ENCODE results near the gene ZNF468. TPM values are rescaled to one million over a fixed set of nuclear protein-coding genes. Genes with fewer than 3 reads are reported as not detected.
A peak's percentile ranks its signal among the peaks of the same experiment; 100 is the strongest.
"Not testable (repeated sequence)": the region's sequence is repeated elsewhere in the genome, so short reads cannot be mapped to it uniquely, and the experiment has no call there.

The ZNF468 gene
- total RNA-seq, 1 experiment from 2014 or later, result 21.5 TPM

DNA sequence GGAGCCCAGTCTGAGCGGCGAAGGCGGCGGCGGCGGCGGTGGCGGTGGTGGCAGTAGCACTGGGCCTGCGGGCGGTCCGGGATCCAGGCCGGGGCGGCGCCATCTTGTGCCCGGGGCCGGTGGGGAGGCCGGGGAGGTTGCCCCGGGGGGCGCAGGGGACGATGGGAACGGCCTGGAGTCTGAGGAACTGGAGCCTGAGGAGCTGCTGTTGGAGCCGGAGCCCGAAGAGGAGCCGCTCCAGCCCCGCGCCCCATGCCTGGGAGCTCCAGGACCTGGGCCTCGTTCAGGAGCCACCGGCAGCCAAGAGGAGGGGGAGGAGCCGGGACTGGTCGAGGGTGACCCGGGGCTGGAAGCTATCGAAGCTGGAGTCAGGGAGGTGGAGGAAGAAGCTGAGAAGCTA is 47.6 kb downstream of the ZNF468 start:
- Histone ChIP-seq H3K4me1 (ENCODE audit: insufficient read depth, low read length) (no peaks in the 10 kb centered on the region), H3K9me3 (ENCODE audit: low read length) (peaks cover 21% of the 10 kb centered on the region; the same call in 1 of the 2 replicates), H3K4me3 (ENCODE audit: low read length) (no peak overlapping the region; the same call in 1 of the 2 replicates), H2AFZ (ENCODE audit: low read length) (no peak overlapping the region), H3K27ac (ENCODE audit: low read length) (no peak overlapping the region), H3K27me3 (ENCODE audit: low read length) (no peaks in the 10 kb centered on the region), H3F3A (ENCODE audit: low read length, unreplicated experiment) (no peaks in the 10 kb centered on the region), H4K20me1 (ENCODE audit: low read length) (no peaks in the 10 kb centered on the region), H3K36me3 (ENCODE audit: low read depth, low read length) (peaks cover 62% of the 10 kb centered on the region), H3K9ac (ENCODE audit: low read length) (no peak overlapping the region), H3K79me2 (ENCODE audit: low read length) (no peaks in the 10 kb centered on the region), H3K4me2 (ENCODE audit: low read length) (no peak overlapping the region), H3K9me2 (replicated peaks; ENCODE audit: low read length) (no peaks in the 10 kb centered on the region)
- ATAC-seq, result no peak
- TF ChIP-seq EZH2phosphoT487 (IDR thresholded peaks at IDR 0.05; ENCODE audit: borderline replicate concordance, low read length) (no peak), EZH2 (IDR thresholded peaks at IDR 0.05; ENCODE audit: low read length, unreplicated experiment) (no peak), CTCF (conservative IDR thresholded peaks at IDR 0.05; ENCODE audit: low read depth, low read length) (no peak)
- intact Hi-C loops (cut with micrococcal nuclease), result no loop called here
- BruUV-seq (replicated peaks), result no TSS peak
- ChIA-PET POLR2A (ENCODE audit: unreplicated experiment) (no interaction called here), CTCF (no interaction called here)
- DNase-seq, result no peak

DNA sequence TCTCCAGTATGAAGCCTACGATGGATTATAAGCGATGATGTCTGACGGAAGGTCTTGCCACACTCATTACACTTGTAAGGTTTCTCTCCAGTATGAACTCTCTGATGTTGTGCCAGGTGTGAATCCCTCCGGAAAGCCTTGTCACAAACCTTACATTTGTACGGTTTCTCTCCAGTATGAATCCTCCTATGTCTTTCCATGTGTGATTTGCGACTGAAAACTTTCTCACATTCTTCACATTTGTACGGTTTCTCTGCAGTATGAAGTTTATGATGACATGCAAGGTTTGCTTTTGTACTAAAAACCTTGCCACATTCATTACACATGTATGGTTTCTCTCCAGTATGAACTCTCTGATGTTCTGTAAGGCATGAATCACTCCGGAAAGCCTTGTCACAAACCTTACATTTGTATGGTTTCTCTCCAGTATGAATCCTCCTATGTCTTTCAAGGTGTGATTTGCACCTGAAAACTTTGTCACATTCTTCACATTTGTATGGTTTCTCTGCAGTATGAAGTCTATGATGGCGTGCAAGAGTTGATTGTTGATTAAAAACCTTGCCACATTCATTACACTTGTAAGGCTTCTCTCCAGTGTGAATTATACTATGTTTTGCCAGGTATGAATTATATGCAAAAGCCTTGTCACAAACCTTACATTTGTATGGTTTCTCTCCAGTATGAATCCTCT is 57.3 kb downstream of the ZNF468 start:
- DNase-seq; H3K27ac ChIP-seq (ENCODE audit: low read length); H2AFZ ChIP-seq (ENCODE audit: low read length); ATAC-seq; H3K27me3 ChIP-seq (ENCODE audit: low read length); H3F3A ChIP-seq (ENCODE audit: low read length, unreplicated experiment); H3K9ac ChIP-seq (ENCODE audit: low read length); intact Hi-C loops (cut with micrococcal nuclease); CTCF ChIA-PET; H3K4me3 ChIP-seq (ENCODE audit: low read length); H4K20me1 ChIP-seq (ENCODE audit: low read length); POLR2A ChIA-PET (ENCODE audit: unreplicated experiment); H3K4me2 ChIP-seq (ENCODE audit: low read length); H3K4me1 ChIP-seq (ENCODE audit: insufficient read depth, low read length); H3K79me2 ChIP-seq (ENCODE audit: low read length); H3K9me2 ChIP-seq (replicated peaks; ENCODE audit: low read length): not testable (repeated sequence)
- TSS peak; percentile 23 for BruUV-seq (replicated peaks)
- peaks cover 79% of the 10 kb centered on the region for H3K9me3 ChIP-seq (ENCODE audit: low read length)
- H3K36me3 ChIP-seq (ENCODE audit: low read depth, low read length), result peaks cover 82% of the 10 kb centered on the region

- BruUV-seq (replicated peaks), result no TSS peak
- intact Hi-C loops (cut with micrococcal nuclease), result no loop called here
- Histone ChIP-seq H3K36me3 (ENCODE audit: low read depth, low read length) (0 out of 2 replicates have a peak, but pooled peaks cover under 1% of the 10 kb centered on the region), H3K79me2 (ENCODE audit: low read length) (peaks cover 18% of the 10 kb centered on the region), H3K27me3 (ENCODE audit: low read length) (no peaks in the 10 kb centered on the region), H3K4me2 (ENCODE audit: low read length) (no peak overlapping the region), H3K27ac (ENCODE audit: low read length) (no peak overlapping the region), H3K9ac (ENCODE audit: low read length) (no peak overlapping the region), H3K9me3 (ENCODE audit: low read length) (peaks cover 11% of the 10 kb centered on the region; the same call in 1 of the 2 replicates), H3K9me2 (replicated peaks; ENCODE audit: low read length) (no peaks in the 10 kb centered on the region), H4K20me1 (ENCODE audit: low read length) (no peaks in the 10 kb centered on the region), H3K4me1 (ENCODE audit: insufficient read depth, low read length) (peaks cover 2% of the 10 kb centered on the region; the same call in 1 of the 2 replicates), H3K4me3 (ENCODE audit: low read length) (no peak overlapping the region), H3F3A (ENCODE audit: low read length, unreplicated experiment) (no peaks in the 10 kb centered on the region), H2AFZ (ENCODE audit: low read length) (no peak overlapping the region)
- DNase-seq (no peak), ATAC-seq (no peak)
- TF ChIP-seq EZH2phosphoT487 (IDR thresholded peaks at IDR 0.05; ENCODE audit: borderline replicate concordance, low read length), result no peak
- no peak for TF ChIP-seq CTCF (conservative IDR thresholded peaks at IDR 0.05; ENCODE audit: low read depth, low read length)
- TF ChIP-seq EZH2 (IDR thresholded peaks at IDR 0.05; ENCODE audit: low read length, unreplicated experiment), result no peak
- ChIA-PET POLR2A (ENCODE audit: unreplicated experiment) (no interaction called here), CTCF (no interaction called here)
Measured at GRCh38 chr19:52789440-52789839, 68.0 kb downstream of the ZNF468 start.

Other genes with a start within 250 kb of the ZNF468 start
- 32.9 and 45.4 TPM in 2 replicates for gene ZNF83, start 219.3 kb downstream of the ZNF468 start, total RNA-seq (2014; rRNA removed)
- 8.4 and 12.7 TPM in 2 replicates for gene ZNF611, start 122.6 kb downstream of the ZNF468 start, total RNA-seq (2014; rRNA removed)
- gene ZNF600, start 70.8 kb downstream of the ZNF468 start, total RNA-seq (2014; rRNA removed), result 5.4 and 8.6 TPM in 2 replicates
- 12.7 and 29.7 TPM in 2 replicates for gene ZNF28, start 36.0 kb downstream of the ZNF468 start, total RNA-seq (2014; rRNA removed)
- 7.7 and 10.6 TPM in 2 replicates for gene ZNF320, start 40.0 kb upstream of the ZNF468 start, total RNA-seq (2014; rRNA removed)
- 5.2 and 5.4 TPM in 2 replicates for gene ZNF888, start 65.8 kb upstream of the ZNF468 start, total RNA-seq (2014; rRNA removed)
- 7.6 and 10.2 TPM in 2 replicates for gene ZNF816, start 105.3 kb upstream of the ZNF468 start, total RNA-seq (2014; rRNA removed)
- gene ERVV-1, start 156.3 kb upstream of the ZNF468 start, total RNA-seq (2014; rRNA removed), result not detected in 2 replicates
- not detected in 2 replicates for gene ERVV-2, start 187.1 kb upstream of the ZNF468 start, total RNA-seq (2014; rRNA removed)
- gene ZNF160, start 245.8 kb upstream of the ZNF468 start, total RNA-seq (2014; rRNA removed), result 22.3 and 25.1 TPM in 2 replicates